HG02798 (cell line): ENCODE data around the gene FGF18.

Experiments used
- ATAC-seq: cut with Tn5 transposase; IDR thresholded peaks from one replicate; pipeline ENCODE4 v1.9.1; 2021; ENCODE audit warnings: mild to moderate bottlenecking; ENCODE audit not compliant: unreplicated experiment, poor library complexity

The FGF18 gene

GRCh38 chr5:171462928-171463861 lies 43.7 kb downstream of the FGF18 start:
- no peak for ATAC-seq

GRCh38 chr5:171463862-171464229 lies 44.4 kb downstream of the FGF18 start:
- ATAC-seq, result no peak

- no peak for ATAC-seq
These were observed 45.4 kb downstream of the FGF18 start for GRCh38 chr5:171464829-171465228.

GRCh38 chr5:171467107-171467506 lies 47.7 kb downstream of the FGF18 start:
- ATAC-seq, result no peak

GRCh38 chr5:171469326-171469725 lies 49.9 kb downstream of the FGF18 start:
- ATAC-seq, result no peak

- no peak for ATAC-seq
These were observed 51.0 kb downstream of the FGF18 start for GRCh38 chr5:171470420-171470819.

- no peak for ATAC-seq
These were observed 54.9 kb downstream of the FGF18 start for GRCh38 chr5:171474230-171474813.

GRCh38 chr5:171475596-171475995 lies 56.1 kb downstream of the FGF18 start:
- no peak for ATAC-seq

GRCh38 chr5:171476701-171477100 lies 57.3 kb downstream of the FGF18 start:
- no peak for ATAC-seq

GRCh38 chr5:171477101-171477500 lies 57.7 kb downstream of the FGF18 start:
- no peak for ATAC-seq

- no peak for ATAC-seq
These were observed 58.2 kb downstream of the FGF18 start for GRCh38 chr5:171477666-171478065.

- no peak for ATAC-seq
These were observed 59.7 kb downstream of the FGF18 start for GRCh38 chr5:171478946-171479775.

GRCh38 chr5:171479776-171480125 lies 60.3 kb downstream of the FGF18 start:
- no peak for ATAC-seq

GRCh38 chr5:171480239-171480638 lies 60.8 kb downstream of the FGF18 start:
- ATAC-seq, result no peak

GRCh38 chr5:171481571-171482433 lies 62.4 kb downstream of the FGF18 start:
- no peak for ATAC-seq

- no peak for ATAC-seq
These were observed 62.9 kb downstream of the FGF18 start for GRCh38 chr5:171482434-171482730.

- no peak for ATAC-seq
These were observed 64.2 kb downstream of the FGF18 start for GRCh38 chr5:171483551-171484135.

GRCh38 chr5:171484460-171484899 lies 65.0 kb downstream of the FGF18 start:
- no peak for ATAC-seq

- ATAC-seq, result no peak
These were observed 66.2 kb downstream of the FGF18 start for GRCh38 chr5:171485668-171486067.

- no peak for ATAC-seq
These were observed 67.2 kb downstream of the FGF18 start for GRCh38 chr5:171486613-171487012.
